Loucy (cell line): ENCODE measurements around the gene PGAM1.

Source experiments
- H2AFZ ChIP-seq: fragments of 200-600 bp; sonication (generic); 2 replicates; pipeline ENCODE4 v1.6.0; 2016; ENCODE audit warnings: antibody characterized with exemption, mild to moderate bottlenecking, low read length, moderate library complexity
- H3F3A ChIP-seq: fragments of 200-600 bp; 2 replicates; pipeline ENCODE4 v1.6.0; 2016; ENCODE audit warnings: antibody characterized with exemption, low read depth, mild to moderate bottlenecking
- H3K27me3 ChIP-seq: fragments of 200-600 bp; sonication (generic); 2 replicates; pipeline ENCODE4 v1.6.1; 2014; ENCODE audit warnings: low read length, mild to moderate bottlenecking; ENCODE audit not compliant: insufficient read depth, poor library complexity, severe bottlenecking
- H3K36me3 ChIP-seq: fragments of 200-600 bp; sonication (generic); 2 replicates; pipeline ENCODE4 v1.6.1; 2016; ENCODE audit warnings: low read length; ENCODE audit not compliant: insufficient read depth
- H3K4me1 ChIP-seq: fragments of 200-600 bp; sonication (generic); 2 replicates; pipeline ENCODE4 v1.5.1; 2014; ENCODE audit warnings: low read length, mild to moderate bottlenecking; ENCODE audit not compliant: insufficient read depth, poor library complexity, severe bottlenecking
- H3K4me2 ChIP-seq: fragments of 200-600 bp; sonication (generic); 2 replicates; pipeline ENCODE4 v1.6.0; 2014; ENCODE audit warnings: antibody characterized with exemption, low read length, low read depth, mild to moderate bottlenecking; ENCODE audit not compliant: poor library complexity, severe bottlenecking
- H3K4me3 ChIP-seq: fragments of 200-600 bp; sonication (generic); 2 replicates; pipeline ENCODE4 v1.5.1; 2014; ENCODE audit warnings: low read length, mild to moderate bottlenecking, mixed read lengths; ENCODE audit not compliant: poor library complexity, severe bottlenecking
- H3K79me2 ChIP-seq: fragments of 200-600 bp; sonication (generic); 2 replicates; pipeline ENCODE4 v1.6.1; 2014; ENCODE audit warnings: low read length; ENCODE audit not compliant: insufficient read depth
- H3K9ac ChIP-seq: fragments of 200-600 bp; sonication (generic); 2 replicates; pipeline ENCODE4 v1.6.0; 2014; ENCODE audit warnings: mild to moderate bottlenecking, low read depth, low read length, moderate library complexity; ENCODE audit not compliant: poor library complexity, severe bottlenecking
- H3K9me2 ChIP-seq: fragments of 200-600 bp; sonication (generic); replicated peaks from 2 replicates; pipeline ENCODE4 v1.6.1; 2016; ENCODE audit warnings: low read depth, low read length, mixed read lengths
- H3K9me3 ChIP-seq: fragments of 200-600 bp; sonication (generic); 2 replicates; pipeline ENCODE4 v1.6.1; 2014; ENCODE audit warnings: mild to moderate bottlenecking, antibody characterized with exemption, low read length, low read depth; ENCODE audit not compliant: insufficient read depth
- H4K20me1 ChIP-seq: fragments of 200-600 bp; sonication (generic); 2 replicates; pipeline ENCODE4 v1.6.0; 2014; ENCODE audit warnings: antibody characterized with exemption, low read length, mild to moderate bottlenecking; ENCODE audit not compliant: insufficient read depth, poor library complexity, severe bottlenecking
- EZH2phosphoT487 ChIP-seq: fragments of 200-600 bp; IDR thresholded peaks from 2 replicates; pipeline ENCODE4 v1.6.1; 2018; ENCODE audit warnings: antibody characterized with exemption, mild to moderate bottlenecking, moderate library complexity, borderline replicate concordance
- TF ChIP-seq, protein P1 (sequence below): fragments of 200-600 bp; sonication (generic); conservative IDR thresholded peaks from 2 replicates; pipeline ENCODE4 v1.5.1; 2014; ENCODE audit warnings: mild to moderate bottlenecking, antibody characterized with exemption, low read length

The PGAM1 gene

GRCh38 chr10:97425964-97426775 lies at the start of gene PGAM1:
Gene PGAM1, plus strand, starts transcription at chr10:97426191. Its CDS starts 117 bp downstream, at chr10:97426308.
- peak within 1 kb of the TSS; percentile 99 for H2AFZ ChIP-seq
- peaks cover 27% of the 10 kb centered on the region; the same call in 1 of the 2 replicates for H3K36me3 ChIP-seq
- H4K20me1 ChIP-seq, result peaks cover 41% of the 10 kb centered on the region
- peak within 1 kb of the TSS; percentile 99 for H3K4me3 ChIP-seq
- H3K4me1 ChIP-seq, result peaks cover 27% of the 10 kb centered on the region
- H3K79me2 ChIP-seq, result peaks cover 60% of the 10 kb centered on the region
- TF ChIP-seq EZH2phosphoT487, result no peak
- TF ChIP-seq, protein P1, sequence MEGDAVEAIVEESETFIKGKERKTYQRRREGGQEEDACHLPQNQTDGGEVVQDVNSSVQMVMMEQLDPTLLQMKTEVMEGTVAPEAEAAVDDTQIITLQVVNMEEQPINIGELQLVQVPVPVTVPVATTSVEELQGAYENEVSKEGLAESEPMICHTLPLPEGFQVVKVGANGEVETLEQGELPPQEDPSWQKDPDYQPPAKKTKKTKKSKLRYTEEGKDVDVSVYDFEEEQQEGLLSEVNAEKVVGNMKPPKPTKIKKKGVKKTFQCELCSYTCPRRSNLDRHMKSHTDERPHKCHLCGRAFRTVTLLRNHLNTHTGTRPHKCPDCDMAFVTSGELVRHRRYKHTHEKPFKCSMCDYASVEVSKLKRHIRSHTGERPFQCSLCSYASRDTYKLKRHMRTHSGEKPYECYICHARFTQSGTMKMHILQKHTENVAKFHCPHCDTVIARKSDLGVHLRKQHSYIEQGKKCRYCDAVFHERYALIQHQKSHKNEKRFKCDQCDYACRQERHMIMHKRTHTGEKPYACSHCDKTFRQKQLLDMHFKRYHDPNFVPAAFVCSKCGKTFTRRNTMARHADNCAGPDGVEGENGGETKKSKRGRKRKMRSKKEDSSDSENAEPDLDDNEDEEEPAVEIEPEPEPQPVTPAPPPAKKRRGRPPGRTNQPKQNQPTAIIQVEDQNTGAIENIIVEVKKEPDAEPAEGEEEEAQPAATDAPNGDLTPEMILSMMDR, result peak; percentile 56
- no peaks in the 10 kb centered on the region for H3K9me3 ChIP-seq
- H3K9ac ChIP-seq, result peak within 1 kb of the TSS; percentile 97
- H3K9me2 ChIP-seq, result no peaks in the 10 kb centered on the region
- peak within 1 kb of the TSS; percentile 99 for H3K4me2 ChIP-seq
- peaks cover 6% of the 10 kb centered on the region for H3K27me3 ChIP-seq
- no peaks in the 10 kb centered on the region for H3F3A ChIP-seq

DNA sequence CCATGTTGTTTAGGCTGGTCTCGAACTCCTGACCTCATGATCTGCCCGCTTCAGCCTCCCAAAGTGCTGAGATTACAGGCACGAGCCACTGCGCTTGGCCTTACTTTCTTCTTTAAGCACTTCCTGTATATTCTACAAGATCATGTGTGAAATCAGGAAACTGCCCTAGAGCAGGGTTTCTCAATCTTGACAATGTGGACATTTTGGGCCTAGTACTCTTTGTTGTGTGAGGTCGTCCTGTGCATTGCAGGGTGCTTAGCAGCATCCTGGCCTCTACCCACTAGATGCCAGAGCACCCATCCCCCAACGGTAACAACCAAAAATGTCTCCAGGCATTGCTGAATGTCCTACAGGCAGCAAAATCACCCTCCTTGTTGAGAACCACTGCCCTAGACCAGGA lies 49.6 kb upstream of the PGAM1 start:
- H3K9ac ChIP-seq, result no peak overlapping the region
- H4K20me1 ChIP-seq, result no peaks in the 10 kb centered on the region

DNA sequence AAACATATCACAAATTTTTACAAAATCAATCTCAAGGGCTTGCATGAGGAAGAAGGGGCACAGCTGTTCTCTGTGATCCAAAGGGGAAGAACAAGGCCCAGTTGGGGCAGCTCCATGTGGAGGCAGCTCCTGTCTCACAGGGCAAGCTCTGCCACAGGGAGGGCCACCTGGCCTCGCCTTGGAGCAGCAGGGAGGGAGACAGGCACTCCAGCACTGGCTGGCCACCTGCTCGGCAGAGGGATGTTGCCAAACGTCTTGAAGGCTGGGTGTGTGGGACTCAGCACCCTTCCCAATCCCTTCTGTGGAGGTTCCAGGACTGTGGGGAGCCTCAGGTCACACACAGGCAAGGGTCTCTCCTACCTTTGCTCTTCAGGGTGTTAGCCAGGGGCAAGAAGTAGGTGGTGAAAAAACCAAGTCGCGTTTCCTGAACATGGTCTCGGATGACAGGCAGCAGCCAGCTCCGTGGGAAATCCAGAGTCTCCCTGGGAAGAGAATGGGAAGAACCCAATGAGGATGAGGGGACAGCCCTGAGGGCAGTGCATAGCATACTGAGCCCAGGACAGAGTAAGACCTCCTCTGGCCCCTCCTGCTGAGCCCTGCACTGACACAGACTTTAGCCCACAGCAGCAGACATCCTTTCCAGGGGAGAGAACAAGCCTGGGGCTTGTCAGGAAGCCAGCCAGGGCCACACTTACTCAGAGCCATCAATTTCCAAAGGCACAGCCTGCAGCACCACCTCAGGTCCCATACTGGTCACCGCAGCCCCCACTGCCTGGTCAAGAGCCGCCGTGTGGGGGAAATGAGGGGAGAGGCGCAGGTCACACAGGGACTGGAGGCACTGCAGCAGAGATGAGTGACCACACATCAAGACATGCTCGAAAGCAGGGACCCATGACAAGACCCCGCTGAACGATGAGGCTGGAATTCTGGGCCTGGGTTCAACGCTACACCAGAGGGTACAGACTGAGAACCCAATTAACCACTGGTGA lies 46.8 kb upstream of the PGAM1 start:
- Histone ChIP-seq H3K36me3 (no peaks in the 10 kb centered on the region), H2AFZ (no peak overlapping the region), H3K79me2 (no peaks in the 10 kb centered on the region), H3K27me3 (no peaks in the 10 kb centered on the region), H3K4me3 (no peak overlapping the region), H3K4me1 (no peaks in the 10 kb centered on the region), H3F3A (no peaks in the 10 kb centered on the region), H3K9me3 (no peaks in the 10 kb centered on the region), H3K9ac (no peak overlapping the region), H4K20me1 (no peaks in the 10 kb centered on the region), H3K4me2 (no peak overlapping the region), H3K9me2 (no peaks in the 10 kb centered on the region)
- no peak for TF ChIP-seq EZH2phosphoT487

More for the DNA sequence above, 49.6 kb upstream of the PGAM1 start:
- Histone ChIP-seq H3K4me1 (no peaks in the 10 kb centered on the region), H3K9me2 (no peaks in the 10 kb centered on the region), H3K36me3 (peaks cover 11% of the 10 kb centered on the region; the same call in 1 of the 2 replicates), H3K9me3 (no peaks in the 10 kb centered on the region), H3K4me3 (no peak overlapping the region), H3K27me3 (no peaks in the 10 kb centered on the region), H3K79me2 (no peaks in the 10 kb centered on the region), H3K4me2 (no peak overlapping the region), H3F3A (no peaks in the 10 kb centered on the region), H2AFZ (no peak overlapping the region)
- TF ChIP-seq EZH2phosphoT487, result no peak
- TF ChIP-seq, protein P1, result no peak
